HL-60/S4 treated with phorbol 12-myristate 13-acetate at 8.2 ng/mL for 4 days and 3 days (cell line): ENCODE data around the gene MLLT3.

Experiments used
- in situ Hi-C: fragments of 300-500 bp; cut with MboI; formaldehyde crosslinking; loops from 2 replicates; pipeline ENCODE4 v1.15.0; 2022; ENCODE audit warnings: low sequenced_read_pairs

Gene MLLT3

DNA sequence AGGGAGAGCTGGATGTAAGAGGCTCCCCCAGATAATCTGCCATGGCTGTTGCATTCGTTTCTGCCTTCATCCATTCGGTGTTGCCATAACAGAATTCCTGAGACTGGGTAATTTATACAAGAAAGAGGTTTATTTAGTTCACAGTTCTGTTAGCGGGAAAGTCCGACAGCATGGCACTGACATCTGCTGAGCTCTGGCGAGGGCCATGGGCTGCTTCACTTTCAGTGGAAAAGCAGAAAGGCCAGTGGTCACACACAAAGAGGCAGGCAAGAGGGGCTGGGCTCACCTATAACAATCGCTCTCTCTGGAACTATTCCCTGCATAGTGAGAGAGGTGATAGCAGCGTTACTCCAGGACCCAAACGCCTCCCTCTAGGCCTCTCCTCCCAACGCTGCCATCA, 305.9 kb downstream of the MLLT3 start:
- in situ Hi-C loops = no loop called here

DNA sequence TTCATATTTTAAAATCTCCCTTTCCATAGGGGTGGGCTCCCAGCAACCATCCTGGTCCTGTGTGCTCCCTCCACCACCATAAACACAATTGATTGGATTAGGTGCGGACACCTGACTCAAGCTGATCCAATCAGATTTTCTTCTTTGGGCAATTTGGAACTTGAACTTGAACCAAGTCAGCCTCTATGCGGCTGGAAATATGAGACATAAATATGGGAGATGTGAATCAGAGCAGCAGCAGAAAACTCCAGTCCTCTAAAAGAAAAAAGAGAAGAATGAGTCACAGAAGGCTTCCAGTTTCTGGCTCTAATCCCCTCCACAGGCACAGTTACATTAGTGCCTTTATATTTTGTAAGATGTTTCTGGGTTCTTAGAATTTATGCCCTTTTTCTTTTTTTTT, 306.6 kb downstream of the MLLT3 start:
- in situ Hi-C loops = no loop called here

DNA sequence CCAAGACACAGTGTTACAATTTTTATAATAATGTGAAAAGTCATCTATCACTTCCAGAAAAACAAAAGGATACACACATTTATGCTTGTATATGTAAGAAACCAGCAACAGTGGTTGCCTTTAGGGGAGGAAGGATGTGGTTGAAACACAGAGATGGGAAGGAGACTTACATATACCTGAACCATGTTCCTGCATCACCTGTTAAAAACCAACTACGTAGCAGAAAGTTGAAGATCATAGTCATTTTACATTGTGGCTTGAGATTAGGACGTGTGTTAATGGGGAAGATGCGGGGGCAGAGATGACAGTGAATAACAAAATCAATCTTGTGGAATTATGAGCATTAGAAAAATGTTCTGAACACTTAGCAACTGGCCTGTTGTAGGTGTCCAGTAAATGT, 307.3 kb downstream of the MLLT3 start:
- in situ Hi-C loops = no loop called here

DNA sequence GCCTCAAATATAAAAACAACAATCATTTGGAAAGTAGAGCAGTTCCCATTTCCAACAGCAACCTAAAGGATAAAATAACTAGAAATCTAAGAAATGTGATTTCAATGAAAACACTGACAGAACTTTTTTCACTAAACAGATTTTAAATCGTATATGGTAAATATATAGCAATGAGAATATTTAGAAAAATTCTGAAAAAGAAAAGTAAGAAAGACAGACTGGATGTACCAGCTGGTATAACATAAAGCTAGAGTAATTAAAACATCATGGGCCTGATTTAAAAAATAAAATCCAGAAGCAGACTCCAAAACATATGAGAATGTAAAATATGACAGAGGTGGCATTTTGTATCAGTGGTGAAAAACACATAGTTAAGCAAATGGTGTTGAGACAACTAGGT, 308.9 kb downstream of the MLLT3 start:
- in situ Hi-C loops = no loop called here

DNA sequence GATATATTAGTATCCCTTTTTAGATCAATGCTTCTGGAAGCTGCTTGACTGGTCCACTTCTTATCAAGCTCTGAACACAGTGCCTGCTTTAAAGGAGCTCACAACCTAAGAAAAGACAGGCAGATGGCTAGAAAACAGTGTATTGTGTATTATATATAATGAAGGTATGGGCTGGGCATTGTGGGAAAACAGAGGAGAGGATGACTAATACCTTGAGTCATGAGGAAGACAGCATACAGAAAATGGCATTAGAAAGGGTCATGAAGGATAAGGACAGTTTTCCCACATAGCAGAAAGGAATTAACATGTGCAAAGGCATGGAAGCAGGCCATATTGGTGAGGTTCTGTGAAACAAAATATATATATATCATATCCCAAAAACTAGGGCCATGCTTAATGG, 309.6 kb downstream of the MLLT3 start:
- in situ Hi-C loops = no loop called here

DNA sequence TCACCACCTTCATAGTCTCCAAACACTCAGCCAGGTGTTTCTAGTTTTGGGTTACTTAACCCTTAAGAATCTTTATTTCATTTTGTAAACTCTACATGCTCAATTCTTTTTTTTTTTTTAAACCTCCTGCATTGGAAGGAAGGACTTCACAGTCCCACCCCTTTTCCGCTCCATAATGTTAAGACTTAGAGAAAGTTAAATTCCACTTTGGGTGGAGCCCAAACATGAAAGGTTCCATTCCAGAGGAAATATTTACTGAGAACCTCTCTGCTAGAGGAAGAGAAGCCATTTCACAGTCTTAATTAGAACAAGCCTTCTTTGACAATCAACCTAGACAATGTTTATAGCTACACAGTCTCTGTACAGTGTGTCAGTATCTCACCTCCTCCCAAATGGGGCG, 312.3 kb downstream of the MLLT3 start:
- in situ Hi-C loops = no loop called here

DNA sequence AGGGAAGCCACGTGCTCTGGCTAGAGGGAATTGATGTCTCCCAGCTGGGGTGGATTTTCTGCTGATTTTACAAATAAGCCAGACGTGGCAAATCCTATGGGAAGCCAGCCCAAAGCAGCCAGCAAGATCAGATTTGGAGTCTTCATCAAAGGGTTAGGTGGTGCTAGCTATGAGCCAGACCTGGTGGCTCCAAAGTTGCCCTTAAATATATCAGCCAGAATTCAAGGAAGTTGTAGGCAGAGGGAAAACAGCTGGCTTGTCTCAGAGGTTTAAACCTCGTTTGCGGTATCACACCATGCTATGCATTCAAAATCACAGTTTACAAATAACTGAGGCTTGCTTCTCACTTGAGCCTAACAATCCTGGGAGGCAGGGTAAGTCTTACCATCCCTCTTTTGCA, 313.2 kb downstream of the MLLT3 start:
- in situ Hi-C loops = no loop called here

DNA sequence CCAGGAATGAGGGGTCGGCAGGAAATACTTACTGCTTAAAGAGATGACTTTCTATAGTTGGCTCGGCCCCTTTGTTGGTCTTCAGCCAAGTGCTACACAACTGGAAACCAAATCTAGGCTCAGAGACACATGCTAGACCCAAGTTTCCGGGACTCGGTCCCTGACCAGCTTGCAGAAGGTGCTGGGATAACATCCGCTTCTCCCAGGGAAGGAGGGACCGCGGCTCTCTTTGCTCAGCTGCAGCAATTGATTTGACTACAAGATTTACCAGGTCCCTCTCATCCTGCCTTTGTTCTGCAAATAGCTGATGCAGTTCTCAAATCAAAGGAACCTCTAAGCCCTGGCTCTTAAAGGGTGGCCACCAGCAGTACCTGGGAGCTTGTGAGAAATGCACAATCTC, 314.7 kb downstream of the MLLT3 start:
- in situ Hi-C loops = no loop called here

DNA sequence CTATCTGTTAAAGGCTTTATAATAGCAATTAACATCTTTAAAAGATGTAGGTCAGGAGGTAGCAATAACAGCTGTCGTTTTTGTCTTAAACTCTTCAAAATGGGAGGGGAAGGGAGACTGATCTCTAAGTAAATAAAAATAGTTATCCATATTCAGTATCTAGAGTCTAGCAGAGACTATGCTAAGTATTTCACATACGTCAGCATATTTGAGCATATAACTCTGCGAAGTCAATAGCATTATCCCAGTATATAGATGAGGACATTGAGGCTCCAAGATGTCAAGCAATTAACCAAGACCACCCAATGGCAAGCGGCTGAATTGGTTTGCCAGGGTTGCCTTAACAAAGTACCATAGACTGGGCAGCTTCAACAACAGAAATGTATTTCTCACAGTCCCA, 316.8 kb downstream of the MLLT3 start:
- in situ Hi-C loops = no loop called here

DNA sequence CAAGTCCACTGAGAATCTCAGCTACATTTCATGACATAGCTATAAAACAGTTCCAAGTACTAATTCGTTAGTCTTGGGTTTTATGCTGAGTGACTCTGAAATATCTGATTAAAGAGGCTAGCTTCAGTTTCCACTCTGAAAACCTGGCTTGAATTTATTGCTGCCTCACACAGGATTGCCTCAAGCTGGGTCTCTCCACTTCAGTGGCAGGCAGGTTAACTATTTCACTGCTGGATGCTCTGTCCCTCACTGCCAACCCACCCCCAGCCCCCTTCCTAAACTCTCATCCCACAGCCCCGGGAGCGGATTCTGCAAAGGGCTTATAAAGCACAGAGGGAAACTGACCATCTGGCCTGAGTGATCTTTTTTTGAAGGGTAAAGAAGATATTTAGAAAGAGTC, 318.3 kb downstream of the MLLT3 start:
- in situ Hi-C loops = no loop called here

DNA sequence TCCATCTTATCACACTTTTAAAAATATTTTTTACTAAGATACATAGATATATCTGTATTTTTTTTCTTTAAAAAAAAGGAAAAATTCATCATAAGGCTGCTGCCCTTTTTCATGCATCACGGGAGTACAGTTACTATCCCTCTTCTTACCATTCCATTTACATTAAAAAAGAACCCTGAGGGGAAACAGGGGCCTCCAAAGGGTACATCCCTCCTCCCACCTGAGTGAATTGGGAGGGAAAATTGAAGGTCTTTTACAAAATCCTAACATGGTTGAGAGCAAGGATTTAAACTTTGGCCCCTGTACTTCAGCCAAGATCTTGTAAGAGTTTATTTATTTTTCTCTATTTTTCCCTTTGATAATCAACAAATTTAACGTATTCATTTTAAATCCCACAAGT, 319.2 kb downstream of the MLLT3 start:
- in situ Hi-C loops = no loop called here

DNA sequence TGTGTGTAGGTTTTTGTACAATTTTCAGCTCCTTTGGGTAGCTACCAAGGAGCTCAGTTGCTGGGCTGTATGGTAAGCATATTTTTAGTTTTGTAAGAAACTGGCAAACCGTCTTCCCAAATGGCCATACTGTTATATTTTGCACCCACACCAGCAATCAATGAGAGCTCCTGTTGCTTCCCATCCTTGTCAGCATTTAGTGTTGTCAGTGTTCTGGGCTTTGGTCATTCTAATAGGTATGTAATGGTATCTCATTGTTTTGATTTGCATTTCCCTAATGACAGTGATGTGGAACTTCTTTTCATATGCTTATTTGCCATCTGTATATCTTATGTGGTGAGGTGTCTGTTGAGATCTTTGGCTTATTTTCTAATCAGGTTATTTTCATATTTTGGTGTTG, 320.1 kb downstream of the MLLT3 start:
- in situ Hi-C loops = no loop called here

DNA sequence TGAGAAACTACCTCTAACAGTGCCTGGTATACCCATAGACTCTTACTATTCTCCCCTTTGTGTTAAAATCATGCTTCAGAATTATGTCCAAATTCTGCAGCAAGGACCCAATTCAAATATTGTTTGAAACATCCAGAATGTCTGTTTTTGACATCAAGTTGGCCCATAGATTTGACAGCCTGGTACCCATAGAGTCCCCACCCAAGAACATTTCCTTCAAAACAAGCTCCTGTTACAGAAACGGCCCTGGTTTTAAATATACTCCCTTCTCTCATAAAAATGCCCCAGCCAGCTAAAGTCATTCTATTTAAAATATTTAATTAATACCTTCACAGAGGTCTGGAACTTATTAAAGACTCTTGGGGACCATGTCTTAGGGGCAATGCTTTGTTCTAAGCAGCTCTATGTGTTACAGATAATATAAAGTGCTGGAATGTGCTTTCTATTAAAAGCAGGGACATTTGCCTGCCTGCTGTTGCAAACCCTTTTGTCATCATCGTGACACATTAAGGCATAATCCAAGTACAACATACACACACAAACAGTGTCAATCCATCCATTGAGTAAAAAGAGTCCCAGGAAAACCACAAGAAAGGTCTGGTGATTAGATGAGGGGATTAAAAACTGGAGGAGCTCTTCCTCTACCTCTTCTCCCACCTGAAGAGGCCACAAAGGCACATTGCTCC, 321.7 kb downstream of the MLLT3 start:
- in situ Hi-C loops = no loop called here

DNA sequence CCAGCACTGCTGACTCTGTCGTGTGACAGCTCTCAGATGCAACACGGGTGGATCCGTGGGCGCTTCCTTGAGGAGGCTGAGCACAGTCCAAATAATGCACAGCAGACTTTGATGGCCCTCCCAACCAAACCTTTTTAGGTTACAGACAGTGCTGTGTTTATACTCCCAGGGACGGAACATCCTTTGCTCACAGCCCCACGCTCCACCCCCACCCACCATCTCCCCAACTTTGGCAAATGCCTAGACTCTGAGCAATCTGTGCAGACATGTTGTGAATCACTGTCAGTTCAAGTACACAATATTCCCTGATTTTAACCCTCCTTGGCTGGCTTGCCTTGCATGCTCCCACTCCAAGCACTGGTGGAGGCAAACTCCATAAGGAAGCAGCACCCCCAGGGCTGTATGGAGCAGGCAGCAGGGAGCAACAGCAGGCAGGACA, 324.6 kb downstream of the MLLT3 start:
- in situ Hi-C loops = no loop called here

DNA sequence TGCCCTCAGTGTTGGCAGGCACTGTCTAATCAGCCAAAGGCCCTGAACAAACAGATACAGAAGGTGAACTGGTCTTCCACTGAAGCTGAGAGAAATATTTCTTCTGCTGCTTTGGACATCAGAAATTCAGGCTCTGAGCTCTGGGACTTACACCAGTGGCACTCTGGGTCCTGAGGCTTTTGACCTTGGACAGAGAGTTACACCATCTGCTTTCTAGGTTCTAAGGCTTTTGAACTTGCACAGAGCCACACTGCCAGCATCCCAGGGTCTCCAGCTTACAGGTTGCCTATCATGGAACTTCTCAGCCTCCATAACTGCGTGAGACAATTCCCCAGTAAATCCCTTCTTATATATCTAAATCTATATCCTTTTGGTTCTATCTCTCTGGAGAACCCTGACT, 326.7 kb downstream of the MLLT3 start:
- in situ Hi-C loops = no loop called here

DNA sequence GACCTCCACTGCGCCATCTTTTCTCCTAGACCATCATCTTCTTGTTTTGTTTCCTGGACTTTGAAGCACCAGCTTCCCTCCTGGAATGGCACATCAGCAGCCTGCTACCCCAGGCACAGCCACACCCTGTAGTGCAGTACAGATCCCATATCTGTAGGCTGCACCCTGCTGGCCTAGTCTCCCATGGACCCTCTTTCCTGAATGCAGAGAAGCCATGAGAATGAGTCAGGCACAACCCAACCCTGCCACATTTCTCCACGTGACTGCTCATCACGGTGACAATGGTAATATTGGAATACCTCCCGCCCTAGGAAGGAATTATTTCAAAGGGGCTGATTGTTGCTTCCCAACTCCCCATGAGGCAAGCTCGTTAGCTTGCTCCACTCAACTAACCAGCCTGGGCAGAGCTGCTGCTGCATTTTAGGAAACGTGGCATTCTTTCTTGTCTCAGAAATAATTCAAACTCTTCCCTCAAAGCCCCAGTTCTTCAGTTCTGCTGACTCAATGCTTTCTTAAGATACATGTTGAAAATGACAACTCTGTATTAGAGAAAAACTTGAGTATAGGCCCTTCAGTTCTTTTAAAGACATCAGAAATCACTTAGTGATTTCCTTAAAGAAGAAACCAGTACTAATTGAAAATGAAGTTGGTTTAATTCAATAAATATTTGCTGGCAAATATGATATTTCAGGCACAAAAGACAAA, 328.1 kb downstream of the MLLT3 start:
- in situ Hi-C loops = no loop called here

DNA sequence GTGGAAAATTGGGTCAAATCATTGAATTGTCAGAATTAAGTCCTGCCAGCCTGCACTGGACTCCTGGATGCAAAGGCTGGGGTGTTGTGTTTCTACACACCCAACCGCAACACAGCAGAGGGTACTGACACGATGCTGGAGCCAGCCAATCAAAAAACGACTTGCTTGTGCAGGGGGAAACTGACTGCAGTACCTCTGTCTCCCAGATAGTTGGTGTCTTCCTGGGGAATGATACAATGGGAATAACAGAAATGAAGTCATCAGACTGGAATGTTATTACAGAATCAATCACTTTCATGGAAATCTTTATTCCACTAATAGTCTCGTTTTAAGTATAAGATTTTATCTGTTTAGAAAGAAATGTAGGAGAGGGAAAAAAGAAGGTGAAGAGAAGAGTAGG, 330.3 kb downstream of the MLLT3 start:
- in situ Hi-C loops = no loop called here
